Frontal cortex (tissue), 4 donors: ENCODE results near the gene FBXW7. TPM values are rescaled to one million over a fixed set of nuclear protein-coding genes. Genes with fewer than 3 reads are reported as not detected.
"Not testable (repeated sequence)": the region's sequence is repeated elsewhere in the genome, so short reads cannot be mapped to it uniquely, and the experiment has no call there.

Experiments used
- DNase-seq, 2 donors: peaks; one replicate each; pipeline ENCODE4 v3.0.0; 2012; ENCODE audit warnings: low spot score in 2 of 2
- FAIRE-seq: peaks from 2 replicates; lab custom pipeline; 2012; peaks lifted over from hg19 to GRCh38; lab: Jason Lieb, UNC
- total RNA-seq: library from RNA; depleted of rRNA; stranded (reverse); fragments of >200 nt; gene quantifications from one replicate; pipeline ENCODE4 v1.2.3, GENCODE V29; 2014
- donor health status: control.
- donor health status: control.
- donor health status: control.

The FBXW7 gene
- total RNA-seq, 1 donor from 2014 or later: 433 TPM

DNA sequence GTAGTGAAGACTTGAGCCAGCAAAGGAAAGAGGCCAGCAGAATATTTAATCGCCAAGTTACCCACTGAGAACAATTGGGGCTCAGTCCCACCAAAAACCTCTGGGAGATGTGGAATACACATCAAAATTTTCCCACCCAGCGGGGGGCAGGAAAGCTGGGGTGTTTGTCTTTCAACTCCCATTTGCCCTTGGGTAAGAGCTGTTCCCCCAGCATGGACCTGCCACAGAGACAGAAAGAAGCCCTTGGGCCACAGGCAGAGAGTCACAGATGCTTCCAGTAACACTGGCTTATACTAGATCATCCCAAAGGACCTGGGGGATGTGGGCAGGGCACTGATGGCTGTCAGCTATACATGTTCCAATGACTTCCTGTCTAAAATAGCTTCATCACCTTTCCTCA, 18.9 kb upstream of the FBXW7 start:
- DNase-seq: no peak
- no peak for FAIRE-seq

DNA sequence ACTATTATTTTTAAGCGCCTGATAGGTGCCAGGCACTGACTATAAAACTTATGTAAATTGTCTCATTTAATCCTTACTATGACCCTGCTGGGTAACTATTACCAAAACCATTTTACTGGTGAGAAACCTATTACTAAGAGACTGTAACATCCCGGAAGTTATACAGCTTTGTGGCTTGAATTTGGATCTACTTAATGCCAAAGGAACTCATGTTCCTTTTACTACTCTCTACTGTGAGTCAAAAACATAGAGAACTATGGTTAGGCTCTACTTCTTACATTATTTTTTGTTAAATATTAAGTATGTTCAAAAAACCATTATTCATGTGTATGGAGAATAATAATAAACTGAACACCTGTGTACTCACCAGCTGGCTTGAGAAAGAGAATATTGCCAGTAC, 14.8 kb upstream of the FBXW7 start:
- DNase-seq, FAIRE-seq: not testable (repeated sequence)

DNA sequence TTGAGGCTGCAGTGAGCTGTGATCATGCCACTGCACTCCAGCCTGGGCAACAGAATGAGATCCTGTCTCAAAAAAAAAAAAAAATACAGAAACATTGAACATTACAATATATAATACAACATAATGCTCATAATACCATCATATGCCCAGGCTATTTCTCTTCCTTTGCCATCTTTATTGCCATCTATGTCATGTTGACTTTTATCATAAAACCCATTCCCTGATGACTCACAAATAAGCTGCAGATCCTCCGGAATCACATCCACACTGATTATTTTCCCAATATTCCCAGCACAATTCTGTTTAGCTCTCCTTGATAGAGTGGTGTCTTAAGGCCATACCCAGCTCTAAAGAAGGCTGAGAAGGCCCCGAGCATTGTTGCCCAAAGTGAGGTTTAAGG, 9.2 kb upstream of the FBXW7 start:
- DNase-seq (no peak), FAIRE-seq (no peak)

DNA sequence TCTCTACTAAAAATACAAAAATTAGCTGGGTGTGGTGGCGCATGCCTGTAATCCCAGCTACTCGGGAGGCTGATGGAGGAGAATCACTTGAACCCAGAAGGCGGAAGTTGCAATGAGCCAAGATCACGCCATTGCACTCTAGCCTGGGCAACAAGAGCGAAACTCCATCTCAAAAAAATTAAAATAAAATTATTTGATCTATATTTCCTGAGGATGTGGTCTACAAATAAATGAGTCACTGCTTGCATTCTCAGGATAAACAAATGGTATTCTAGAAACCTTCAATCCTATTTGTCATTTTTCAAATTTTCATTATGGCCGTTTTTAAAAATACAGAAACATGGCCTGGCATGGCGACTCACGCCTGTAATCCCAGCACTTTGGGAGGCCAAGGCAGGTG, 8.6 kb upstream of the FBXW7 start:
- FAIRE-seq, DNase-seq: not testable (repeated sequence)

DNA sequence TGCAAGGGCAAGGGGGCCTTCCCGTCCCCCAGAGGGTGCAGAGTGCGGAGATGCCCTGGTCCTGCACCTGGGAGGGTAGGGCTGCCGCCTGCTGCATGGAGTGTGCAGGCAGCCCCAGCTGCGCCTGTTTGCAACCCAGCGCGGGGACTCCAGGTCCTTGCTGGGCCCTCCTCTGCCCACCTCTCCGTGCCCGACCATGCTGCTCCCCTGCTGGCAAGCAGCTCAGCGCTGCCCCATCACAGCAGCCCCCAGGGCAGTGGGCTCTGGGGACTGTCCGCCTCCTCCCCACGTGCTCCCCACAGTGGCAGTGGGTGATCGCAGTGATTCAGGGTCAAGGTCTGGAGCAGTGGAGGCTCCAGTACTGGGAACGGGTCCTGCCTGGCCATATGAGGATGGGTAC, 5.0 kb upstream of the FBXW7 start:
- FAIRE-seq (no peak), DNase-seq (no peak)

DNA sequence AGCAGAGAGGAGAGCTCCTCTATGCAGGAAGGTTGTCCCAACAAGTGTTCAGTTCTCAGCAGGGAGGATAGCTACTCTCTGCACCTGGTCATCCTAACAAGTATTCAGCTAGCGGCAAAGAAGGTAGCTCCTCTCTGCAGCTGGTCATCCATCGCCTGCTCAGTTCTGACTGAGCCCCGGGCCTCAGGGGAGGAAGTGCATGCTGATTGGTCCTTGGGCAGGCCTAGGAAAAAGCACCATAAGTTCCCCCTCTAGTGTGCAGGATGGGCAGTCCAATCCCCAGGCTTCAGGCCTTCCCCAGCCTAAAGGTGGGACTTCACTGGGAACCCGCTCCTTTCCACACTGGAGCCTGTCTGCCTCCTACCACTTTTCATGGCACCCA, 4.4 kb upstream of the FBXW7 start:
- no peak for FAIRE-seq

DNA sequence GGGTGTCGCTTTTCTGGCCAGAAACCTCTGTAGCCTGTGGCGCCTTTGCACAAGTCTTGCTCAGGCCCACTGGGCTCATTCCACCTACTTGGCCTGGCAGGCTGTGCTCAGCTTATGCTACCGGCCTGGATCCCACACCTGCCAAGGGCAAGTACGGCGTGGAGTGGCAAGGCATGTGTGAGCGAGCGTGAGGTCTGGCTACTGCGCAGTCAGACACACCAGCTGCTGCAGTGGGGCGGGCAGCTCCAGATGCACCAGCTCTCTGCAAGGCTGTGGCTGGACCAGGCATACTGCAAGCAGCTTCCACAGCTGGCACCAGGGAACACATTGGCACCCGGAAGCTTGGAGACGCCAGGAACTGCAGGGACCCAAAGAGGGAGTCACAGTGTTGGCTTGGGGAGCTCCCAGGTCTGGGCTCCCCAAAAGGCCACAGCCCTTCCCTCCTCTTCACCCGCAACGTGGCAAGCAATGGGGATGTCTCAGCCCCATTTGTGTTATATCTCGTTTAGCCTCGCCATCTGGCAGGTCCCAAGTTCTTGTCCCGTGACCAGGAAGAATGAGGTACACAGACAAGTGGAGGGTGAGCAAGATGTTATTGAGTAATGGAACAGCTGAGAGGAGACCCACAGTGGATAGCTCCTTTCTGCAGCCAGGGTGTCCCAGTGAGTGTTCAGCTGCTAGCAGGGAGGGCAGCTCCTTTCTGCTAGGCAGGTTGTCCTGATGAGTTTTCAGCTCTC, 3.8 kb upstream of the FBXW7 start:
- no peak for DNase-seq
- no peak for FAIRE-seq

More for the DNA sequence above, 4.4 kb upstream of the FBXW7 start:
- DNase-seq: no peak

DNA sequence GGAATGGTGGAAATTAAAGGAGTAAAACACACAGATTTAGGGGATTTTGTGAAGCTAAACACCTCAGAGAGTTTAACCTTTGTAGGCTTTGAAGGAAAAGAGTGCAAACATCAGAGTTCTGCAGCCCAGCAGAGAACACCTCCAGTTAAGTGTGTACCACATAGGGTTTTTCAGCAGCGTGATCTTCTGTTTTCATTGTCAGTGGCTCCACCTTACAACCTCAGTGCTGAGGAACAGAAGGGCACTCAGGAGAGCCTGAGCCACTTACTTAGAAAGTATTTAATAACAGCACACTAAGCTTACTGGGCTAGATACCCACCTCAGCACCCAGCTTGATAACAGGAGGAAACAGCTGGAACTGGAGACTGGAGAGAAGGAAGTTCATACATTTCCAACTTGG, 2.0 kb upstream of the FBXW7 start:
- no peak for FAIRE-seq
- no peak for DNase-seq

DNA sequence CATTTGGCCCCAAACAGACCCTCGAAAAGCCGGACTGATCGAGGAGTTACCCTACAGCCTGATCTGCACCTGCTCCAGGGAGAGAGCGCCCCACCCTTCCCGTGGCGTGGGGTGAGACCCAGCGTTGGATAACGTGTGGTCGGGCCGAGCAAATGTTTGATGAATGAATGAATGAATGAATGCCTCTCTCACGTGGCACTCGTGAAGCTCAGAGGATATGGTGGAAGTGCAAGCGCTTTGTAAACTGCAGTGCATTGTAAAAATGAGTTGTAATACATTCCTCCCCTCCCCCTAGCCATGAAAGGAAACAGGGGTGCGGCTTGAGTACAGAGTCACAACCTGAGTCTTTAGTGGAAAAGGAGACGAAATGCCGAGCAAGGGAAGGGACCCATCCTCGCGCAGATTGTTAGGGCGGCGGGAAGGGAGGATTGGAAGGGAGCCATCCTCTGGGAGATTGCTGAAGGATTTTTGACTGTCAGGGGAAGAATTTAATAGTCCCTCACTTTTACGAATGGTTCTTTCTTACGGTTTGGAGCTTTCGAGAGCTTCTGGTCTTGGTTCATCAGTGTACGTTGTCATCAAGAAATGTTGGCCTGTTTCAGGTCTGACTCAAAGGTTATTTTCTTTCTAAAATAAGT, 772 bp upstream of the FBXW7 start:
- DNase-seq: peak; percentile 36 to 37
- no peak for FAIRE-seq

DNA sequence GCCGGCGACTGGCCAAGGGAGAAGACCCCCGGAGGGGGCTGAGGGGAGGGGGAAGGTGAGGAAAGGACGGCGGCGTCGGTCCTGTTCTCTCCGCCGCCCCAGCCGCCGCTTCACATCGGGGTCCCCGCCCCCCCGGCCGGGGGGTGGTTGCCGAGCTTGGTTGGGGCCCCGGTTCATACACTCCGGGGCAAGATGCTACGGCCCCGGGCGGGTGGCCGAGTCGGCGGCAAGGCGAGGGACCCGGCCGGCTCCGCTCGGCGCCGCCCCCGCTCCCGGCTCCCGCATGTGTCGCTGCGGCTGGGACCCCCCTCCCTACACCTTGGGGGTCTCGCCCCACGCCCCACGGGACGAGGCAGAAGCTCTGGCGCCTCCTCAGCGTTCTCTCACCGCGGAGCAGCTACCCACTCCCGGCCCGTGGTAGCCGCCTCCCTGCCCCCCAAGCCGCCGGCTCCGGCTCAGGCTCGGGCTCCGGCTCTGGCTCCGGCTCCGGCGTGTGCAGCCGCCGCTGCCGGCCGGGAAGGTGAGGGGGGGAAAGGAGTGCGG, 461 bp downstream of the FBXW7 start:
- FAIRE-seq: no peak
- no peak for DNase-seq

DNA sequence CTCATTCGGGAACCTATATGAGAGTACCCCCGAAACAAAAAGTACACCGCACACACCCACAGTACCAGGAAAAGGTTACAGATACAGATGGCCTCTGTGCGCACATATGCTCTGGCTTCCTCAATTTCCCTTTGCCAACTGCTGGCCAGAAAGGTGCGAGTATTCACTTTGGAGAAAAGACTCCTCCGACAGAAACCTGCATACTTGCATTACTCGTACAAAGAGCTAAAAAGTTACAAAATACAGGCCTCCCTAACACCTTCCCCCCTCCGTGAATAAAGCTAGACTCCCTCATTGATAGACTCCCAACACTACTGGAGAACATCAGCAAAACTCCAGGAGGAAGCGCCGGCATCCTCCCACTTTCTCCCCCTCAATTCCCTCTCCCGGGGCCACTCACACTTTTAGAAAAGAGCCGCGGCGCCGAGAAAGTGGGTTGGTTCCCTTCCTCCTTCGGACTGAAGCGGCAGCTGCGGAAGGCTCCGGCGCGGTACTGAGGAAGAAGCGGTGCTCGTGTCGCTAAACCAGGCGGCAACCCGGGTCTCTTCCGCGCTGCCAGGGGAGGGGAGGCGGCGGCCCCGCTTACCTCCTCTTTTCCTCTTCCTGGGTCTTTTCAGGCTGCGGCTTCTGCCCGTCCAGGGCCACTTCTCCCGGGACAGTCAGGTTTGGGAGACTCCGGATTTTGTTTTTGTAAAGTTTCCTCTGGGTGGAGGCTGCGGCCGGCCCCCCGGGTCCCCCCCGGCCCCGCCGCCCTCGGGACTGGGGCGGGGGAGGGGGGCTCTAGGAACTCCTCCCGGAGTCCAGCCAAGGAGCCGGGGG, 1.1 kb downstream of the FBXW7 start:
- DNase-seq (peak in 1 of 2 donors; percentile 12), FAIRE-seq (no peak)

DNA sequence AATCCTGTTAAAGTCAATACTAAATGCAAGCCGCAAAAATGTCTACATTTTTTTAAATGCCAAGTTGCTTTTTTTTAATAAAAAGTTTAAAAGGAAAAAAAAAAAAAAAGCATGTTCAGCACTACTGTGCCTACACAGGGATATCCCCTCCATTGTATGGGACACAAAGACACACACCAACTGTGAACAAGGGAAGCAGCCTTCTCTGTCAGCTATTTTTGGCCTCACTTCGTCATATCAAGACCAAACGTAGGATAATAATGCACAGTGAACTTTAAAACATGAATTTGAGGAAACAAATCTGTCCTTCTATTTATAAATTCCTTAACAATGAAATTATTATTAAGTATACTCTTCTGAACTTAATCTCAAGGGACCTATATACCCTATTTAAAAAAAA, 4.4 kb downstream of the FBXW7 start:
- DNase-seq: no peak
- FAIRE-seq: no peak

DNA sequence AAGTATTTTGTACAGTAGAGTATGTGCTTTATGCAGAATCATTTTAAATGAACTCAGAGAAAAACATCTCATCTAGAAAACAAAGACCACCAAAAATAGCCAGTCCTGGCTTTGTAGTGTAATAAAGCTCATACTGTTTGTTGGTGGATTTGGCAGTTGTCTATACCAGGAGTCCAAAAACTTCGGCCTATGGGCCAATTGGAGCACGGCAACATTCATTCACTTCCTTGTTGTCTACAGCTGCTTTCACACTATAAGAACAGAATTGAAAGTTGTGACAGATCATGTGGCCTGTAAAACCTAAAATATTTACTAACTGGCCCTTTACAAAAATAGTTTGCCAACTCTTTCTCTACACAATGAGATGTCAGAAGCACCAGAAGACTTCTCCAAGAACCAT, 5.3 kb downstream of the FBXW7 start:
- no peak for FAIRE-seq

DNA sequence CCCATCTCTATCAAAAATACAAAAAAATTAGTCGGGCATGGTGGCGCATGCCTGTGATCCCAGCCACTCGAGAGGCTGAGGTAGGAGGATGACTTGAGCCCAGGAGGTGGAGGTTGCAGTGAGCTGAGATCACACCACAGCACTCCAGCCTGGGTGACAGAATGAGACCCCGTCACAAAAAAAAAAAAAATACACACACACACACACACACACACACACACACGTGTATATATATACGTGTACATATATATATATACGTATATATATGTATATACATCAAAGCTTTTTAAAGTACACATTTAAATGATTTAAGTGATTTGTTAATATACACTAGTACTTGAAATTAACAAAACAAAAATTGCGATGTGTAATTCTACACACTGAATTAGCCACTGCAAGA, 6.0 kb downstream of the FBXW7 start:
- no peak for FAIRE-seq
- DNase-seq: no peak

More for the DNA sequence above, 5.3 kb downstream of the FBXW7 start:
- DNase-seq: no peak

DNA sequence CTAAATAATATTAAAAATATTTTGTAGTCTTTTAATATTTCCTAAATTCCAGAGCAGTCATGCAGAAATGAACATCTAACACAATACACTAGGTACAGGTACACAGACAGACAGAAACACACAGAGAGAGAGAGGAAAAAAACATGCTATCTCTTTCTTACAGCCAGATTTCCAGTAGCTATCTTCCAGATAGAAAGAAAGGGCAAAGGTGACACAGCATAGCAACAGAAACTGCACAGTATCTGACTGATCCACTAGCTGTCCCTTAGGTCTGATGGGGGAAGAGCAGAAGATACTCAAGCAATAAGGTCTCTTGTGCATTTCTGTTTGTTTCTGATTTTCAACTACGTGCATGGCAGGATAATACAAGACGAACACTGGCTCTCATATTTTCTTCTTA, 7.8 kb downstream of the FBXW7 start:
- FAIRE-seq: no peak
- no peak for DNase-seq

DNA sequence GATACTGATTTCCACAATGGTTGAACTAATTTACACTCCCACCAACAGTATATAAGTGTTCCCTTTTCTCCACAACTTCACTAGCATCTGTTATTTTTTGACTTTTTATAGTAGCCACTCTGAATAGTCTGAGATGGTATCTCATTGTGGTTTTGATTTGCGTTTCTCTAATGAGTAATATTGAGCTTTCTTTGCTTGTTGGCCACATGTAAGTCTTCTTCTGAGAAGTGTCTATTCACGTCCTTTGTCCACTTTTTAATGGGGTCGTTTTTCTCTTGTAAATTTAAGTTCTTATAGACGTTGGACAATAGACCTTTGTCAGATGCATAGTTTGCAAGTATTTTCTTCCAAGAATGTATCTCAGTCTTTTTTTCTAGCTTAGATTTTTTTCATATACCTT, 10.0 kb downstream of the FBXW7 start:
- FAIRE-seq (no peak), DNase-seq (no peak)

DNA sequence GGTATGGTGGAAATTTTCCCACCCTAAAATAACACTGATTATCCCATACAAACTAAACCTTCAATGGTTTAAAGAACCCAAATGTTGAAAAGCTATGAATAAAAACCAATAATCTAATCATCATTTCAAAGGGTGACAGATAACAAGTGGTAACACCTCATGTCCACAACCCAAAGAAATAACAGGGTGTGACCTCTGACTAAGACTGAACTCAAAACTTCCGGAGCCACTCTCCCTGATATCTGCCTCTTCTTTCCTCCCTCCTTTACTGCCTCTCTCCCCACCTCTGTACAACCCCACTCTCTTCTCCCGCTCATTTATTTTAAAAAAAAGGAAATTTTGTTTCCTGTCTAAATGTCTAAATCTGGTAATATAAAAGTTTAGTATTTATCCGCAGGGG, 11.5 kb downstream of the FBXW7 start:
- no peak for DNase-seq

DNA sequence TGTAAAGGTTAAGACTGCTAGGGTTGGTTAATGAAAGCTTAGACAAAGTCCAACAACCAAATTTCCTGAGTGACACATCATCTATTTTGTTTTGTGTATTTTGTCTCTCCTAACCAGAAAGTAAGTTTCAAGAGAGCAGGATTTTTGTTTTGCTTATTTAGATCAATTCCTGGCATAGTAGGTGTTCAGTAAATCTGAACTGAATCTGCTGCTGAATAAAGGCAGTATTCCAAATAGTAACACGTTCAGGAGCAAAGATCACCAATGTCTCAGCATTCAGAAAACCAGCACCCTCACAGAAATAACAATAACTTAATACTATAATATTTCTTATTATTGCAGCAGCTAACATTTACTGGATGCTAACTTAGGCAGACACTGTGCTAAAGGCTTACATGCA, 12.2 kb downstream of the FBXW7 start:
- DNase-seq: no peak
- FAIRE-seq: no peak

More for the DNA sequence above, 11.5 kb downstream of the FBXW7 start:
- no peak for FAIRE-seq

DNA sequence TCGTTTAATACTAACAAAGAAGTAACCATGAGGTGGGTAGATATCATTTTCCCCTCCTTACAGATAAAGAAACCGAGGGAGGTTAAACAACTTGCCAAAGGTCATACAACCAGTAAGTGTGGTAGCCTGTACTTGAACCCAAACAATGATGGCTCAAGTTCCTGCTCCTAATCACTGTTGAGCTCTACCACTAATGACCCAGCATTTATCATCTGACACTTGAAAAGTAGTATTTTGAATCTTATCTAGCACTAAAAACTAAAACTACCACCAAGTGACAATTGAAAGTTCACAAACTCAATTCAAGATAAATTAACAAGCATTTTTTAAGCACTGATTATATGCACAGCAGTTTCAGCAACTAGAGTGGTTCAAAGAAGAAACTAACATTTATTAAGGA, 13.1 kb downstream of the FBXW7 start:
- FAIRE-seq: no peak
- no peak for DNase-seq

DNA sequence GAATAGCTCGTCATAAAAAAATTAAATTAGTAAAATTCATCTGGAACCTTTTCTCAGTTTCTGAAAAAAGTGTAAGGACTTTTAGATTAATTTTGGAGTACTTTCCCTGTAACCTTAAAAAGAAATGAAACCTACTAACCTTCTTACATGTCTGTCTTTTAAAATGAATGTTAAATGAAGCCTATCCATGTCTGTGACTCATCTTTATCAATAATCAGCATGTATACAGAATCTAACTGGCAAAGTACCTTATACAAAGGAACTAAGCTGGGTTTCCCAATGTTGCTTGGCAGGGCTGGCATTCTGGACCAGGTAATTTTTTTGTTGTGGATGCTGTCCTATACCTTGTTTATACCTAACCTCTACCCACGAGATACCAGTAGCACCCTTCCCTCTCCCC, 13.6 kb downstream of the FBXW7 start:
- FAIRE-seq: no peak
- DNase-seq: no peak

DNA sequence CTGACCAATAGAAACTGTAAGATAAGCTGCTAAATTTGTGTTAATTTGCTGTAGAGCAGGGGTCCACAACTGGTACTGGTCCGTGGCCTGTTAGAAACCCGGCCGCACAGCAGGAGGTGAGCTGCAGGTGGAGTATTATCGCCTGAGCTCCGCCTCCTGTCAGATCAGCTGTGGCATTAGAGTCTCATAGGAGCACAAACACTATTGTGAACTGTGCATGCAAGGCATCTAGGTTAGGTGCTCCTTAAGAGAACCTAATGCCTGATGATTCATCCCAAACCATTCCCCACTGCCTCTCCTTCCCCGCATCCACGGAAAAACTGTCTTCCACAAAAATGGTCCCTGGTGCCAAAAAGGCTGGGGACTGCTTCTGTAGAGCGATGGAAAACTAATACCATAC, 19.7 kb downstream of the FBXW7 start:
- DNase-seq: no peak
- FAIRE-seq: no peak
